Activated CD4-positive, alpha-beta T cell treated with anti-CD3 and anti-CD28 coated beads, Interleukin-2, Interleukin-6, amounts not matched to agents 100 ng/mL and 50 ng/mL, durations not matched to agents 16 hours and 8 hours (primary cell): ENCODE results near the gene ANKS1B.

Experiments
- DNase-seq: peaks from one replicate; pipeline ENCODE4 v3.0.0-alpha.2; 2020

Gene ANKS1B

DNA sequence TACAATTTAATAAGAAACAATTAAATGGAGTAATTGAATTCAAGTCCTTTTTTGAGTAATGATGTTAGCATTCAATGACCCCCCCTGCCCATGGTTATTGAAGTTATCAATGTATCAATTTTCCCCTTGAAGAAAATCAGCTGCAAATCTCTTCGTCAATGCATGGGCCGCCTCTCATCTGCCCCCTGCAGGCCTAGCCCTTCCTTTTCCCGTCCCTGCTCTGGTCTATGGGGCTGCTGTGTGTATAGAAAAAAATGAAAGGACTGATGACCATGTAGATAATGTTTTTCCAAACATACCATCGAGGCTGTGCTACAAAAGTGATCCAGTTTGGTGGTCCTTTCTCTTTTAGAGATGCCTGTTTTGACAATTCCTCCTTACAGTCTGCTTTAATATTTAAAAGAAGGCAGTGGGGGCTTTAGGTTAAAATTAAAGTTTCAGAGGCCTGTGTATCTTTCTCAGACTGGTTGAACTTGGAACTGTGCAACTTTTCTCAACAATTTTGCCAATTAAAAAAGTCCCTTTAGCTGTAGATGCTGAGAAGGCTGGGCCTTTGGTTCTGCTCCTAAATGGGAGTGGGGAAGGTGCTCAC, 1241.3 kb downstream of the ANKS1B start:
- DNase-seq: peak; percentile 70

DNA sequence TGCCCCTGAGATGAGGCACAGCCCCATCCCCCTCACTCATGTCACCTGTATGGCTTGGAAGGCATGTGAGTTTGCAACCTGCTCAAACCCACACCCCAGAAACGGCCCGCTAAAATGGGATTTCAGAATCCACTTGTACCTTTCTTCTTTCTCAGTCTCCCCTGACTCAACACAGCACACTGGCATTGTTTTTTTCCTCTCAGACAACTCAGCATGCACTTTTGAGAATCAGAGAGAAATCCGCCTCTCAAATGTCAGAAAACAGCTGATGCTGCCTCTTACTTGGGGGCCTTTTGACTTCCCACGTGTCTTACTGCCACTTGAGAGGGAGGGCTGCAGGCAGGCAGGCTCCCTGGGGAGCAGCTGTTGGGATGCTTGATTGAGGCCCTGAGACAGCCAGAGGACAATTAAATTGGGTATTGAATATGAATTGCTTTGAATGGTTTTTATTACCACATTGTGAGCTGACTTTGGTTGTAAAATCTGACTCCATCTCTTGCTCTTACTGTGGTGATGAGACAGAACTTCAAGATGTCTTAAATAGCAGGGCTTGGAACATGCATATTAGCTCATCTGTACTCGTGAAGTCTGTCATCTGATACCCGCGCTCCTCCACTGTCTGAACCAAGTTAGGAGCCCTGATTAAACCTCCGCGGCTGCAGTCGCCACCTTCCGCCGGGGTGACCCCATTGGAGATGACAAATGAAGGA, 1243.0 kb downstream of the ANKS1B start:
- DNase-seq: peak; percentile 57

DNA sequence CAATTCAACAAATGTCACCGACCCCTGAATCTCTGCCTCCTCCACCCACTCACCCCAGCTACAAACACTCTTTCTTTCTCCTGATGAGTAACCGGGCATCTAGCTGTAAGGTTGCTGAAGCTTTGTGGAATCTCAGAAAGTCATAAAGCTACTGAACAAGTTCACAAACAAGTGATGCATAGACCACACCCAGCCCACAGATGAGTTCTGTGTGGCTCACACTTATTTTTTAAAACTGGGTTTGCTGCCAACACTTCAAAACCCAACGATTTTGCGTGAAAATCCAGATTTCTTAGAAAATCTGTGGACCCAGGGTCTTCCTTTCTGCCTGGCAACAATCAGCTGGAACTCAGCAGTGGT, 1243.6 kb downstream of the ANKS1B start:
- DNase-seq: peak; percentile 79

DNA sequence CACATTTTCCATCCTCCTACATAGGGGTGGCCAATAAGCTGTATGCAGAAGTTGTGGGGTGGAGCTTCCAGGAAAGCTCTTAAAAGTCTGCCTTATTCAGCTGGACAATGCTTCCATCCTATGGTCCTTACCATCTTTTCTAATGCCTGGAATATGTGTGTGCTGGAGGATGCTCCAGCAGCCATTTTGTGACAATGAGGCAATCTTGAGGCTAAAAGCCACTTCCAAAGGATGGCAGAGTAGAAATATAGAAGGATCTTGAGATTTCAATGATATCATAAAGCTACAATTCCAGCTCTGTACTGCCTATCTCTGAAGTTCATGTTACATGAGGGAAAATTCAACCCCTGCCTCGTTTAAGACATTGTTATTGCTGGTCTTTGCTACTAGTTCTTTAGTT, 1244.0 kb downstream of the ANKS1B start:
- DNase-seq: no peak

DNA sequence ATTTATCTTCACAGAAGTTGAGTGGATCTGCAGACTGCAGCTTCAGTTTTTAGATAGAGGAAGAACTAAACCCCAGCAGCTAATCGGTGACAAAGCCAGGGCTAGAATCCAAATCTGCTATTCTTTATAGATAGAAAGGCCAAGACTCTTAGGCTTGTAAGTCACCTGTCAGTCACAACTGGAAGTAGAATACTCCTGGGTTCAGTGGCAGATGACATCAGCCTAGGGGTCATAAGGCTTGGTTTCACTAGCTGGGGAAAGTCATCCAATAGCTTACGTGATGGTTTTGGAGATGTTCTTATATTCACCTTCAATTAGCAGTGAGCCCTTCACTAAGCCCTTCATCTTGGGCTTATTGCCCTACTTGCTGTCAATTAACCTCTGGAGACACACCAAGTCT, 1246.2 kb downstream of the ANKS1B start:
- no peak for DNase-seq

DNA sequence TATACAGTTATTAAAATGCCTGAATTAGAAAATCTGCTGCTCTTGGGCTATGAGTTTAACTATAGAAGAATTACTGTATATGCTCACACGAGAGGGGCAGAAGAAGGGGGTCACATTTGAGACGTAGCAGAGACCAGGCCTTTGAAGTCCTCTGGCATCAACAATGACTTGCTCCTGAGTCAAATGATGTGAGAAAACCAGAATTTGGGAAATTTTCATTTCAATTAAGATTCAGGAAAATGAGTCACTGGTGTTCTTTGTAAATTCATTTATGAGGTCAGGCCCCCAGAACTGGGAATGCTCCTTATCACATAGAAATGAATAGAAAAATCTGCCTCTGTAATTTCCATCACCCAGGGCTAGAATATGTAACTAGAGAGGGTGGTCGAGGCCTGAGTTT, 1246.7 kb downstream of the ANKS1B start:
- no peak for DNase-seq

DNA sequence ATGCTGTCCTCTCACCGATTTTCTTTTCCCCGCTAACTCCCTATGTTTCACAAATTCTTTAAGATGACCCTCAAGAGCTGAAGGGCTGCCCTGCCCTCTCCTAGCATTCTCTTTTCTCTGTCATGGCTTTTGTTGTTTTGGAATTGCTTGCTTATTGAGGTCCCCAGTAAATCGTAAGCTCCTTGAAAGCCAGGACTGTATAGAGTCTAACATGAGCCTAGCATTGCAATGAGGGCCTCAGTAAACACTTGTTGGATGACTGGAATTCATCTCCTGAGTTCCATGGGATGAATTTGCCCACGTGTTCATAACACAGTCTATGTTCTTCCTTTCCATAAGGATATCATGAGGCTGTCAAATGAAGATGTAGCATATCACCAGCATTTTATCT, 1247.4 kb downstream of the ANKS1B start:
- no peak for DNase-seq

DNA sequence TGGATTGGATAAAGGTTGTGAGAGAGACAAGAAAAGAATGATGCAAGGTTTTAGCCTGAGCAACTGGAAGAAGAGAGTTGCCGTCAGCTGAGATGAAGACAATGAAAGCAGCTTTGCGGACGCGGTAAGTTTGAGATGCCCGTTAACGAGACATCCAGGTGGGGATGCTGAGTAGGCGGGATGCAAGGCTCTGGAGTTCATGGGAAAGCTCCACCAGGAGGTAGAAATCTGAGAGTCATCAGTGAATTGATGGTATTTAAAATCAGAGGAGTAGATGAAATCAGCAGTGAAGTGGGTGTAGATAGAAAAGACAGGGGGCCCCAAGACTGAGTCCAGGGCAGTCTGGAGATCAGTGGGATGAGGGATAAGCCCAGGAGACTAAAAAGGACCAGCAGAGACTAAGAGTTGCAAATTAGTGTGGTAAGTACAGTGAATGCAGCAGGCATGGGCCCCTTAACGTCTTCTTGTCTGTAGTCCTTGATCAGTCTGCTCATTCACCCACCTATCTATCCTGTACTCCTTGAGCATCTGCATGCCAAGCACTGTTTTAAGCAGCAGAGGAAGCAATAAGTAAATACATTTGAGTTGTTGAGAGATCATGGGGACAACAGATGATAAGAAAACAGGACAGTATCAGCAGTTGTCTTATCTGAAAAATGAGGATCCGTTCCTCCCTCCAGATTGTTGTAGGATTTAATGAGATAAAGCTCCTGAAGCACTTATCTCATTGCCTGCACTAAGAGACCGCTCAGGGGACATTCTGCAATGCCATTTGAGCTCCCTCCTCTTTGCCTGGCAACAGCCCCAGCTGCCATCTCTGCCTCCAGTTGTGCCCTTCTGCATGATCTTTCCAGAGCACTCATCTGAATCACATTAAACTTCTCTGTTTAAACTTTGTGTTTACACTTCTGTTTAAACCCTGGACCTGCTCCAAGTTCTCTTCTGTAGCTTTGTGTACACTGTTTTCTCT, 1248.1 kb downstream of the ANKS1B start:
- no peak for DNase-seq

DNA sequence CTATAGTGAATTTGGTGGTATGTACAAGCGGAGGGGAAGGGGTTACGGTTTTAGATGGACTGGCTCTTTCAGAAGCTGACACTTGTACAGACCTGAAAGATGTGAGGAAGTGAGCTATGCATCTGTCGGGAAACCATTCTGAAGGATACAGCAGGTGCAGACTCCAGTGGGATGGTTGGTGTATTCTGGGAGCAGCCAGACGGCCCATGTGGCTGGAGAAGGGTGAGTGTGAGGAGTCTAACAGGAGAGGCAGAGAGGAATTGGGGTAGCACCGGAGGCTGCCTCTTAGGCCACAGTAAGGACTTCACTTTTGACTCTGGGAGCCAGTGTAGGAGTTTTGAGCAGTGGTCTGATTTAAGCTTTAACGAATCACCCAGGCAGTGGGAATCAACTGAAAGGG, 1248.9 kb downstream of the ANKS1B start:
- DNase-seq: no peak

DNA sequence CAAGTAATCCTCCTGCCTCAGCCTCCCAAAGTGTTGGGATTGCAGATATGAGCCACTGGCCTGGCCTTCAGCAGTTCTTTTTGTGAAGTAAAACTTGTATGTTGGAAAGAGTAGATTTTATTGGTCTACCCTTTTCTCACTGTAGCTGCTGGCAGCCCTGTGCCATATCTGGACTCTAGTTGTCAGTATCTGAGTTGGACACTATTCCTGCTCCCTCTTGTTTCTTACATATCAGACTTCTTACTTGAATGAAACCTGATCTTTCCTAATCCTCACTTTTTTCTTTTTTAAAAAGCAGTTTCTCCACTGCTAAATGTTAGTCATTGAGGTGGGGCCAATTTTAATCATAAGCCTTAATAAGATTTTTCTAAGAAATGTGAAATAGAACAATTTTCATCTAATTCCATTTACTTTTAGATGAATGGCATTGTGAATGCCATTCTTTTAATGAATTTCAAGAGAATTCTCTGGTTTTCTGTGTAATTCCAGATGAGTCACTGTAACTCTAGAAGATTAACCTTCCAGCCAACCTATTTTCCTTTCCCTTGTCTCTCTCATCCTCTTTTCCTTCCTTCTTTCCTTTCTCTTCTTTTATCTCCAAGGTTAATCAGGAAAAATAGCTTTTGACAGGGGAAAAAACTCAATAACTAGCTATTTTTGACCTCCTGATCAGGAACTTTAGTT, 1250.9 kb downstream of the ANKS1B start:
- no peak for DNase-seq

DNA sequence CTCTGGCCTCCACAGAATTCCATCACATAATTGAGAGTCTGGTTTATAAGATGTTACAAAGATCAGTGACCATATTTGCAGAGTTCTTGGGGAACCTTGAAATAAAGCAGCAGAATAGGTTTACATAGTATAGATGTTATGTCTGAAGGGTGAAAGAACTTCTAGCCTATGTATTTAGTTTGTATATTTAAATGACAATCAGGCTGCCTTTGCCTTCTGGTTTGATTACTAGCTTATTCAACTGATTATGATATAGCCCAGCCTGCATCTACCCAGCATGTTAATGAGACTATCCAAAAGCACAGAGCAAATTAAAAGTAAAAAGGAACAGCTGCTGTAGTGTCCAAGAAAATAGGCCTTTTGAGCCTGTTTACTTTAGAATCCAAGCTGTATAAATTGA, 1254.3 kb downstream of the ANKS1B start:
- DNase-seq: no peak

DNA sequence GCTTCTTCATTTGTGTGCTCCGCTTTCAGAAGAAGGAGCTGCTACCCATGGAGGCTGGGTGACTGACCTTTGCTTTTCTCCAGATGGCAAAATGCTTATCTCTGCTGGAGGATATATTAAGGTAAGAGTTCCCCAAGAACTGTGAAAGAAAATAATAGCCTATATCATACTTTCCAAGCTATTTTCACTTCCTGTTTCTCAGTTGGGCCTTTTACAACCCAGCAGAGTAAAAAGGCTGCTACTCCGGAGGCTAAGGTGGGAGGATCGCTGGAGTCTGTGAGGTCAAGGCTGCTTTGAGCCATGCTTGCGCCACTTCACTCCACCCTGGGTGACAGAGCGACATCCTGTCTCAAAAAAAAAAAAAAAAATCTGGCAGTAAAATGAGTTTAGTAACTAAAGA, 1257.5 kb downstream of the ANKS1B start:
- no peak for DNase-seq

DNA sequence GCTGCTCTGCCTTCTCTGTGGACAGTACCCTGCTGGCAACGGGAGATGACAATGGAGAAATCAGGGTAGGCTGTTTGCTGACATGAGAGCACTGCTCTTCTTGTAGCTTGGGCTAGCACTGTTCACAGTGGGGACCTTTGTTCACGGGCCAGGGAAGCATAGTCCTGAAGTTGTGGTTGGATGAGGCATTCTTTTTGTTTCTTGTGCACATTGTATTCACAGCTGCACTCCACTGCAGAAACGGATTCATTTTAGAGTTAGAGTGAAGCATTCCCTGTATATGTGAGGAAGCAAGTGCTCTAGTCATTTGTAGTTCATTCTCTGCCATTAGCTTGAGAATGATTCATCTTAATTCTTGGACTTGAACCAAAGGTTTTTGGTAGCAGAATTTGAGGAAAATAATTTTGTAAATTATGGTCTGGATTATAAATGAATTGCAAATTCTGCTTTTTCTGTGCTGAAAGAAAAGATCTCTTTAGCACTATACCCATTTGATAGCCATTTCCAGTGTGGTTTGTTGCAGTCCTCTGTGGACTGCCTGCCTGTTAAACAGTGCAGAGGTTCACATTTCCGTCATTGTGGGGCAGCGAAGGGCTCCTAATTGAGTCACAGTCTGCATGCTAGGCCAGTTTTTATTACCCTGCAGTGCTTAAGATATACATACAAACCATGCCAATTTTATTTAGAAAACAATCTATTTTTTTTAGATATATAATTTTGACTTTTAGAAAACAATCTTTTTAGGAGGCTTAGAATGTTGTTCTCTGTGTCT, 1259.1 kb downstream of the ANKS1B start:
- DNase-seq: peak; percentile 77

DNA sequence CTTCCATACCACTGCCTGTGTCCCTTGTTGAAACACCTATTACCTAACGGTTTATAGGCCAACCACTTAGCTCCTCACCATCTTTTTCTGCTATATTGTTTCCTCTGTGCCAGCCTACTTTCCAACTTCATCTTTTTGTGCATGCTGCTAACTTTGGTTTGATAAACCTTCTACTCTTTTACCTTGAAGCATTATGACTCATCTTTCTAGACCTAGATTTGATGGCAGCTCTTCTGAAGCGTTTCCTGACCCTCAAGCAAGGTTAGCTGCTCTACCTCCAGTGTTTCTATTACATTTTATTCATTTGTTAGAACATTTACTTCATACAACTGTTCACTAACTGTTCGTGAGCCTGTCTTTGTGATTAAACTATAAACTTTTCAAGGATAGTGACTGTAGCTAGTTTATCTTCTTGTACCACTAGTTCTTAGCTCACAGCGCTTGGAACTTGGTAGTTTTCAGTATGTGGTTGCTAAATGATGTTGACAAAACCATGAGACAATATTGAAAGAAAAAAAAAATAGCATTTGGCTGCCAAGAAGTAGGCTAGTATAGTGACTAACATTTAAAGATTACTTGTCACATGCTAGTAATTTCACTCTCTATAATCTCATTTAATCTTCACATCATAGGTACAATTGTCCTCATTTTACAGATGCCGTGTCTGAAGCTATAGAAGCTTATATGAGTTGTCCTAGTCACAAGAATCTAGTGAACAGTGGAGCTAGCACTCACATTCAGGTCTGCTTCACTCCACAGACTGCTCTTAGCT, 1260.2 kb downstream of the ANKS1B start:
- peak; percentile 38 for DNase-seq

DNA sequence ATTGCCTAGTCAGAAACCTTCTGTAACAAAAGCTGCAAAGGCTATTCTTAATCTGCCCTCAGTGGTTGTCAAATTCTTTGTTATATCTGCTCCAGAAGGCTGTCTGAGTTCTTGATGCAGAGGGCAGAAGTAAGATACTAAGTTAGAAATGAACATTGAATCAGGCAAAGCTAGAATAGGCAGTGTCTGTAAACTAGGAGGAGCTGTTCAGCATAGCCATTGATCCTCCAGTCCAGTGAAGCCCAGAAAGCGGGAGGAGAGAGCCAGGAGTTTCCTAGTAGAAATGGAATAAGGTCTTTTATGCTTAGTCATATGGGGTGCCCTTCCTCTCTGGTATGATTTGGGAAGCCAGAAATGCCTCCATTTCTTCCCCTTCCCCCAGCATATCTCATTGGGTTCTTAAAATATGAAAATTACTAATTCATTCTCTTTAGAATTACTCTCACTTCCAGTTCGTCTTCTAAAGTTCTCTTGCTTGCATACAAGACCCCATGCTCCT, 1263.5 kb downstream of the ANKS1B start:
- DNase-seq: no peak

DNA sequence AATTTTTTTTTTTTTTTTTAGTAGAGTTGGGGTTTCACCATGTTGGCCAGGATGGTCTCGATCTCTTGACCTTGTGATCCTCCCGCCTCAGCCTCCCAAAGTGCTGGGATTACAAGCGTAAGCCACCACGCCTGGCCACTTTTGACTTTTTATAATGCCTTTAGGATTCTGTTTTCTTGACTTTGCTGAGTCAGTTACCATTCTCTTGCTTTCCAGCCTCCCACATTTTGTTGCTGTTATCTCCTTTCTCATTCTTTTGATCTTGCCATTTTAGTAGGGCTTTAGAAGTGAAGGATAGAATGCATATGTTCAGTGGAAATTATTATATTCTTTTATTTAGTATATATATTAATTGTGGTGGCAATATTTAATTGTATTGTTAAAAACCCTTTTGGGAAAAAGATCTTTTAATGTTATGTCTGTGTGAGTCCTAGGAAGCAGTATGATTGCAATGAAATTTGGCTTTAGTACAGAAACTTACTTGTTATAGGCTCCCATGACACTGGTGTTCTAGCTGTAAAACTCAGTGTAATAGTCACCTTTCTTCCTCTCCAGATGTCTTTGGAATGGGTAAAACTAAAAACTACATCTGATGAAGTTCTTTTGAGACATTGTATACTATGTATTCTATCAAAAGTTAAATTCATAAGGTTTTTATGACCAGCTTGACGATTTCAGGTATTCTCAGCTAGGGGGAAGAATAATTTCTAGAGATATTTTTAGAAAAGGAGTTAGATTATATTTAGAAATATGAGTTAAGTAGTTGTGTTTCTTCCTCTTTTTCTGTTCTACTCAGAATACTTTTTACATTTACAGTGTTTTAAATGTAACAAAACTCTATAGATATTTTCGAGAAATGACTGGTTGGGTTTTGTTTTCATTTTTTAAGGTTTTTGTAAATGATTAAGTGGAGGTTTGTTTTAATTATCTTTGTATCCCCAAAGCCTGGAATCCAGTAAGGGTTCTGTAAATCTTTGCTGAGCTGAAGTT, 1264.9 kb downstream of the ANKS1B start:
- DNase-seq: no peak

DNA sequence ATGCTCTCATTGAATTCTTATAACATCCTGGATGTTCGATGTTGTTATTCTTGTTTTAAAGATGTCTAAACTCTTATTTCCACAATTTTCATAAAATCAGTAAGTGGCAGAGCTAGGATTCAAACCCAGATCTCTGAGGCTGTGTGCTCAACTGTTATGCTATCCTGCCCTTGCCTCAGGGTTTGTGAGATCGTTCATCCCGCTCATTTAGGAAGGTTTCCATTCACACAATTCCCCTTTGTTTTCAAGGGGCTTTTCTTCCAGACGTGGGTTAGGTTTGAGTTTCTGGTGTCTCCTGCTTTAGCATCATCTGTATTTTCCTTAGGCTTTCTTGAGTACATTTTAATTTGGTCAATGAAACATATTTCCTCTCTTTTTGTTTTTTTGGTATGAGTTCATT, 1270.3 kb downstream of the ANKS1B start:
- DNase-seq: no peak

DNA sequence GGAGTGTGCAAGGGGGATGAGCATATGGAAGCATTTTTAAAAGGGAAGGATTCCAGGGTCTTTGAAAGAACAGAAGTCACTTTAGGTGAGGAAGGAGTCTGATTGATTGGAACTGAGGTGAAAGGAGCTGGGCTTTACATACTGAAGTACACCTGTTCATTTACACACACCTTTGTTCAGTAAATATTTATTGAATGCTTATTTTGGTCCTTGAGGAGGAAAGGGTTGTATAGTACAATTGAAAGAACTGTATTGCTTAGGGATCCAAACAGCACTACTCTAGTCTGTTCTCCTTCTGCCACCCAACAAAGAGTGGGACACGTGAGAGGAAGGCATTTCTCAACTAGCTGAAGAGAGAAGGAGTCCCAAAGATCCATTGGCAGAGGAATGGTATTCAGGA, 1275.7 kb downstream of the ANKS1B start:
- no peak for DNase-seq

DNA sequence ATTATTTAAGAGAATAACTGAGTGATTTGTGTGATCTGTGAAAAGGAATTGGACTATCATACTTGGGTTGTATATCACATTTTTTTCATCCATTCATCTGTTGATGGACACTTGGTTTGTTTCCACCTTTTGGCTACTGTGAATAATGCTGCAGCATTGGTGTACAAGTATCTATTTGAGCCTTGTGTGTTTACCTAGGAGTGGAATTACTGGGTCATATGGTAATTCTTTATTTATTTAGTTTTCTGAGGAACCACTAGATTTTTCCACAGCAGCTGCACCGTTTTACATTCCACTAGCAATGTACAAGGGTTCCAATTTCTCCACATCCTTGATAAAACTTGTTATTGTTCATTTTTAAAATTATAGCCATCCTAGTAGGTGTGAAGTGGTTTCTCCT, 1283.6 kb downstream of the ANKS1B start:
- DNase-seq: no peak

DNA sequence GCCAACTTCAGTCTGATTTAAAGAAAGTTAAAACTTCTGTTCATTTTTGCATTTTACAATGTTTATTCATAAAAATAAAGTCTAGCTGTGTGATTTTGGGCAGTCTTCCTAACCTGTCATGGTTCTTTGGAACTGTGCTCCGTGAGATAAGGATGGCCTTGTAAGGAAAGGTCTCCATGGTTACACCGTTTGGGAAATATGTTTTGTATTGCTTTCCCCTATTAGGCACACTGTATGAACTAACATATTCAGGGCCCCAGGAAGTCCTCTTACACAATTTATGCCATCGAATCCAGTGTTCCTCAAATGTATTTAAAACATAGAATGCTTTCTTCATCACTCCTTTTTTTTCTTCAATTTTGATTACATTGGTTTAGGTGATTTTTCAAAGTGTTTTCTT, 1285.2 kb downstream of the ANKS1B start:
- DNase-seq: no peak
